Endodermal cell (in vitro differentiated cells): Measurements from ENCODE around the gene WFDC11. TPM values are rescaled to one million over a fixed set of nuclear protein-coding genes. Genes with fewer than 3 reads are reported as not detected.
A peak's percentile ranks its signal among the peaks of the same experiment; 100 is the strongest.
"Not testable (repeated sequence)": the region's sequence is repeated elsewhere in the genome, so short reads cannot be mapped to it uniquely, and the experiment has no call there.

Source experiments
- DNase-seq: peaks from one replicate; pipeline ENCODE4 v3.0.0-alpha.2; 2017
- H3K27ac ChIP-seq: 2 replicates; pipeline ENCODE4 v1.5.1; 2013; ENCODE audit warnings: mild to moderate bottlenecking, low read depth, low read length, moderate library complexity
- H3K27me3 ChIP-seq: 2 replicates; pipeline ENCODE4 v1.6.1; 2013; ENCODE audit warnings: mild to moderate bottlenecking, low read length, moderate library complexity; ENCODE audit not compliant: insufficient read depth, control insufficient read depth, poor library complexity, severe bottlenecking
- H3K36me3 ChIP-seq: 2 replicates; pipeline ENCODE4 v1.7.0; 2013; ENCODE audit warnings: mild to moderate bottlenecking, low read length, moderate library complexity; ENCODE audit not compliant: control insufficient read depth, insufficient read depth
- H3K4me1 ChIP-seq: one replicate; pipeline ENCODE4 v1.7.0; 2013; ENCODE audit warnings: low read length; ENCODE audit not compliant: control insufficient read depth, insufficient read depth
- H3K4me3 ChIP-seq: 2 replicates; pipeline ENCODE4 v1.5.1; 2013; ENCODE audit warnings: mild to moderate bottlenecking, low read length, moderate library complexity
- H3K9ac ChIP-seq: 2 replicates; pipeline ENCODE4 v1.6.1; 2013; ENCODE audit warnings: mild to moderate bottlenecking, low read length, moderate library complexity; ENCODE audit not compliant: poor library complexity, severe bottlenecking; ENCODE audit errors: extremely low read depth
- H3K9me3 ChIP-seq: 2 replicates; pipeline ENCODE4 v1.6.1; 2013; ENCODE audit warnings: mild to moderate bottlenecking, low read length, moderate library complexity; ENCODE audit not compliant: control insufficient read depth
- H3K27ac Mint-ChIP-seq: 2 replicates; pipeline ENCODE4 v1.8.0; 2020; ENCODE audit warnings: mixed read lengths
- H3K27me3 Mint-ChIP-seq: 2 replicates; pipeline ENCODE4 v1.8.0; 2021; ENCODE audit warnings: mild to moderate bottlenecking, mixed read lengths; ENCODE audit not compliant: insufficient read depth
- H3K36me3 Mint-ChIP-seq: 2 replicates; pipeline ENCODE4 v1.8.0; 2020; ENCODE audit warnings: low read depth, mixed read lengths
- H3K4me1 Mint-ChIP-seq: 2 replicates; pipeline ENCODE4 v1.8.0; 2020; ENCODE audit warnings: mixed read lengths
- H3K4me3 Mint-ChIP-seq: 2 replicates; pipeline ENCODE4 v1.8.0; 2020; ENCODE audit warnings: mild to moderate bottlenecking, moderate library complexity, mixed read lengths
- H3K9me3 Mint-ChIP-seq: 2 replicates; pipeline ENCODE4 v1.8.0; 2020; ENCODE audit warnings: mild to moderate bottlenecking, mixed read lengths
- CTCF ChIP-seq: fragments of 200-600 bp; sonication (generic); conservative IDR thresholded peaks from 2 replicates; pipeline ENCODE4 v1.5.0; 2021; ENCODE audit warnings: antibody characterized with exemption, mild to moderate bottlenecking
- WGBS, 2 experiments: methylation state at CpG; one replicate each; pipeline versions ENCODE4 v1.1.5 to v1.1.7; 2013; ENCODE audit warnings: missing lambda C conversion rate in 2 of 2, mixed read lengths in 1 of 2; ENCODE audit not compliant: insufficient coverage in 1 of 2, insufficient read length in 1 of 2; 5-methylcytosine and 5-hydroxymethylcytosine counted together
- total RNA-seq, 2 donors: library from RNA; stranded (reverse); fragmentation: NEBNext Ultra II Directional in 1 of 2; extraction: Animal tissue kit (Norgen Biotek cat#: 25700) in 1 of 2; gene quantifications; 2 replicates in 1 of 2; 3 replicates in 1 of 2; pipeline ENCODE4 v1.2.1, GENCODE V29; 2021

WFDC11 gene
- total RNA-seq, 2 donors from 2014 or later: not detected

- Mint-ChIP-seq H3K9me3 (peaks cover 25% of the 10 kb centered on the region), H3K4me1 (peaks cover 11% of the 10 kb centered on the region), H3K4me3 (no peak overlapping the region), H3K27me3 (peaks cover 3% of the 10 kb centered on the region), H3K36me3 (peaks cover 2% of the 10 kb centered on the region), H3K27ac (no peak overlapping the region)
- peak; percentile 76 for DNase-seq
- Histone ChIP-seq H3K4me3 (no peak overlapping the region), H3K27me3 (no peaks in the 10 kb centered on the region), H3K9ac (no peak overlapping the region), H3K4me1 (no peaks in the 10 kb centered on the region), H3K27ac (no peak overlapping the region), H3K36me3 (no peaks in the 10 kb centered on the region), H3K9me3 (peaks cover 6% of the 10 kb centered on the region)
- 84 to 86% methylated on average over 1 to 3 of the region's 3 CpGs for WGBS, 2 experiments
- peak; percentile 71 for TF ChIP-seq CTCF
Measured at GRCh38 chr20:45685896-45686295, 15.9 kb upstream of the WFDC11 start.

- DNase-seq: no peak
- H3K27me3 Mint-ChIP-seq: peaks cover 3% of the 10 kb centered on the region
- Histone ChIP-seq H3K9ac (no peak overlapping the region), H3K36me3 (no peaks in the 10 kb centered on the region), H3K9me3 (peaks cover 41% of the 10 kb centered on the region), H3K4me3 (peak overlapping the region; percentile 40), H3K27me3 (no peaks in the 10 kb centered on the region), H3K4me1 (no peaks in the 10 kb centered on the region), H3K27ac (no peak overlapping the region)
- no peak for TF ChIP-seq CTCF
- H3K27ac Mint-ChIP-seq: no peak overlapping the region
- peaks cover 45% of the 10 kb centered on the region for H3K9me3 Mint-ChIP-seq
- H3K4me1 Mint-ChIP-seq: peaks cover 11% of the 10 kb centered on the region
- H3K4me3 Mint-ChIP-seq: no peak overlapping the region
- H3K36me3 Mint-ChIP-seq: no peaks in the 10 kb centered on the region
Measured at GRCh38 chr20:45679650-45680049, 9.6 kb upstream of the WFDC11 start.

GRCh38 chr20:45672765-45673164 is 2.7 kb upstream of the WFDC11 start:
- H3K36me3 ChIP-seq: no peaks in the 10 kb centered on the region
- H3K4me3 ChIP-seq: no peak overlapping the region
- Mint-ChIP-seq H3K9me3 (peaks cover 27% of the 10 kb centered on the region), H3K27me3 (no peaks in the 10 kb centered on the region), H3K4me1 (no peaks in the 10 kb centered on the region), H3K27ac (no peak overlapping the region), H3K4me3 (no peak overlapping the region), H3K36me3 (no peaks in the 10 kb centered on the region)
- no peak for DNase-seq
- no peak overlapping the region for H3K9ac ChIP-seq
- peaks cover 23% of the 10 kb centered on the region for H3K9me3 ChIP-seq
- no peak for TF ChIP-seq CTCF
- H3K4me1 ChIP-seq: no peaks in the 10 kb centered on the region
- no peak overlapping the region for H3K27ac ChIP-seq
- no peaks in the 10 kb centered on the region for H3K27me3 ChIP-seq

GRCh38 chr20:45657038-45657437 is 13.0 kb downstream of the WFDC11 start:
- H3K27me3 Mint-ChIP-seq, H3K36me3 ChIP-seq, H3K27ac Mint-ChIP-seq, H3K4me3 Mint-ChIP-seq, H3K27ac ChIP-seq, H3K4me1 Mint-ChIP-seq, DNase-seq, H3K27me3 ChIP-seq, H3K9ac ChIP-seq, H3K36me3 Mint-ChIP-seq, H3K9me3 ChIP-seq, H3K4me1 ChIP-seq, H3K4me3 ChIP-seq: not testable (repeated sequence)
- 83 to 100% methylated on average over 1 to 2 of the region's 3 CpGs for WGBS, 2 experiments
- peaks cover 25% of the 10 kb centered on the region for H3K9me3 Mint-ChIP-seq

- WGBS, 2 experiments: 95 to 96% methylated on average over 7 of the region's 7 CpGs
- peaks cover 38% of the 10 kb centered on the region for H3K9me3 Mint-ChIP-seq
- peaks cover 20% of the 10 kb centered on the region for H3K9me3 ChIP-seq
- H3K4me3 ChIP-seq, H3K27me3 Mint-ChIP-seq, H3K27ac ChIP-seq, H3K27me3 ChIP-seq, H3K27ac Mint-ChIP-seq, H3K36me3 ChIP-seq, H3K4me3 Mint-ChIP-seq, H3K4me1 Mint-ChIP-seq, H3K4me1 ChIP-seq, DNase-seq, H3K9ac ChIP-seq, H3K36me3 Mint-ChIP-seq: not testable (repeated sequence)
Measured at GRCh38 chr20:45651726-45652125, 18.3 kb downstream of the WFDC11 start.
